GM18502 (cell line): ENCODE results near the gene BANP.
"Not testable (repeated sequence)": the region's sequence is repeated elsewhere in the genome, so short reads cannot be mapped to it uniquely, and the experiment has no call there.

ENCODE experiments used
- ATAC-seq: cut with Tn5 transposase; IDR thresholded peaks from one replicate; pipeline ENCODE4 v1.9.1; 2021; ENCODE audit warnings: mild to moderate bottlenecking; ENCODE audit not compliant: unreplicated experiment, poor library complexity

Gene BANP

GRCh38 chr16:88091221-88091971, 140.2 kb downstream of the BANP start:
- not testable (repeated sequence) for ATAC-seq

GRCh38 chr16:88091972-88092302, 140.7 kb downstream of the BANP start:
- not testable (repeated sequence) for ATAC-seq

GRCh38 chr16:88092791-88093555, 141.7 kb downstream of the BANP start:
- not testable (repeated sequence) for ATAC-seq

- not testable (repeated sequence) for ATAC-seq
Observed at GRCh38 chr16:88093556-88094252, 142.5 kb downstream of the BANP start.

GRCh38 chr16:88094253-88094575, 143.0 kb downstream of the BANP start:
- ATAC-seq: not testable (repeated sequence)

GRCh38 chr16:88094900-88095299, 143.7 kb downstream of the BANP start:
- ATAC-seq: not testable (repeated sequence)

- not testable (repeated sequence) for ATAC-seq
Observed at GRCh38 chr16:88096659-88097058, 145.4 kb downstream of the BANP start.

- not testable (repeated sequence) for ATAC-seq
Observed at GRCh38 chr16:88098731-88099562, 147.7 kb downstream of the BANP start.

GRCh38 chr16:88099563-88099890, 148.3 kb downstream of the BANP start:
- no peak for ATAC-seq

GRCh38 chr16:88099956-88100355, 148.7 kb downstream of the BANP start:
- ATAC-seq: not testable (repeated sequence)

GRCh38 chr16:88100801-88101622, 149.8 kb downstream of the BANP start:
- not testable (repeated sequence) for ATAC-seq

- not testable (repeated sequence) for ATAC-seq
Observed at GRCh38 chr16:88101623-88102105, 150.4 kb downstream of the BANP start.

GRCh38 chr16:88102597-88102996, 151.4 kb downstream of the BANP start:
- ATAC-seq: no peak

GRCh38 chr16:88103011-88103410, 151.8 kb downstream of the BANP start:
- no peak for ATAC-seq

GRCh38 chr16:88103581-88104188, 152.5 kb downstream of the BANP start:
- no peak for ATAC-seq

GRCh38 chr16:88104363-88104762, 153.1 kb downstream of the BANP start:
- not testable (repeated sequence) for ATAC-seq

- ATAC-seq: not testable (repeated sequence)
Observed at GRCh38 chr16:88105574-88106140, 154.4 kb downstream of the BANP start.

GRCh38 chr16:88106566-88106965, 155.3 kb downstream of the BANP start:
- not testable (repeated sequence) for ATAC-seq

- ATAC-seq: no peak
Observed at GRCh38 chr16:88108762-88109161, 157.5 kb downstream of the BANP start.
